Measurements from ENCODE around the gene CUX1.

The CUX1 gene

DNA sequence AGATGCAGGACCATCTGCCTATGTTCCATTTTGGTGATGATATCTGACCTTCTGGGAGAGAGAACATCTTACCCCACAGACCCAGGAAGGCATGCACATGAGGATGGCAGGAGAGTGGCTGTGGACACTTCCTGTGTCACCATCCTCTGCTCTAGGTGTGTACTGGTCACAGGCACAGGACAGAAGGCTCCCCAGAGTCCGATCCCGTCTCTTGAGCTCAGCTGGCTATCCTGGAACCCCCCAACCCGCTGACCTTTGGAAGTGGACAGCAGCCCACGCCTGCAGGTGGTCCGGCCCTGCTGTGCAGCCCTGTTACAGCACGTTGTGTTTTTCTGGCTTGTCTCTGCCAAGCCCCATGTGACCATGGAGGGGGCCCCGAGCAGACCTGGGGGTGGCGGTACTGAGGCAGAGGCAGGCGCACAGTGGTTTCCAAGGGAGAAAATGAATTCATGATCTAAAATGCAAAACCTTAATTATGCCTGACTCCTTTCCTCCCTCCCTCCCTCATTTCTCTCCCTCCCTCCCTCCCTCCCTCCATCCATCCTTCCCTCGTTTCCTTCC is 178.8 kb downstream of the CUX1 start:
- H3K4me3 ChIP-seq (ENCODE audit: control insufficient read depth, low read depth, low read length), result no peak overlapping the region
- no peak for DNase-seq (ENCODE audit: low read depth)
- TF ChIP-seq, protein P1, sequence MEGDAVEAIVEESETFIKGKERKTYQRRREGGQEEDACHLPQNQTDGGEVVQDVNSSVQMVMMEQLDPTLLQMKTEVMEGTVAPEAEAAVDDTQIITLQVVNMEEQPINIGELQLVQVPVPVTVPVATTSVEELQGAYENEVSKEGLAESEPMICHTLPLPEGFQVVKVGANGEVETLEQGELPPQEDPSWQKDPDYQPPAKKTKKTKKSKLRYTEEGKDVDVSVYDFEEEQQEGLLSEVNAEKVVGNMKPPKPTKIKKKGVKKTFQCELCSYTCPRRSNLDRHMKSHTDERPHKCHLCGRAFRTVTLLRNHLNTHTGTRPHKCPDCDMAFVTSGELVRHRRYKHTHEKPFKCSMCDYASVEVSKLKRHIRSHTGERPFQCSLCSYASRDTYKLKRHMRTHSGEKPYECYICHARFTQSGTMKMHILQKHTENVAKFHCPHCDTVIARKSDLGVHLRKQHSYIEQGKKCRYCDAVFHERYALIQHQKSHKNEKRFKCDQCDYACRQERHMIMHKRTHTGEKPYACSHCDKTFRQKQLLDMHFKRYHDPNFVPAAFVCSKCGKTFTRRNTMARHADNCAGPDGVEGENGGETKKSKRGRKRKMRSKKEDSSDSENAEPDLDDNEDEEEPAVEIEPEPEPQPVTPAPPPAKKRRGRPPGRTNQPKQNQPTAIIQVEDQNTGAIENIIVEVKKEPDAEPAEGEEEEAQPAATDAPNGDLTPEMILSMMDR (conservative IDR thresholded peaks at IDR 0.05; ENCODE audit: control insufficient read depth, insufficient read depth, low read depth, low read length), result no peak

DNA sequence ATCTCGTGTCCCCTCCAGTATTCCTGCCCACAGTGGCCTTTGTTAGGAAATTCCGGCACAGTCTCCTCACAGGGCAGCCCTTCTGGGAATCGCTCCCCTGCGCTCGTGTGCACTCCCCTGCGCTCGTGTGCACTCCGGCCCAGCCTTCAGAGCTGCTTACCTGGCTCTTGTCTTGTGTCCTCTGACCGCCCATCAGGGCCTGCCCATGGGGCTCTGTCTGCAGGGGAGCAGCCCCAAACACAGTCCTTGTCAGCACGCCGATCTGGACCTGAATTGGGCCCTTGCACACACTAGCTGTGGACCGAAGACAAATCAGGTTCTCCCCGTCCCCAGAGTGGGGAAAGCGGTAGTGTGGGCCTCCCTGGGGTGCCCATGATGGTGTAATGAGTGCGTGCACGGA is 179.4 kb downstream of the CUX1 start:
- TF ChIP-seq, protein P1 (conservative IDR thresholded peaks at IDR 0.05; ENCODE audit: control insufficient read depth, insufficient read depth, low read depth, low read length), result no peak
- no peak for DNase-seq (ENCODE audit: low read depth)

DNA sequence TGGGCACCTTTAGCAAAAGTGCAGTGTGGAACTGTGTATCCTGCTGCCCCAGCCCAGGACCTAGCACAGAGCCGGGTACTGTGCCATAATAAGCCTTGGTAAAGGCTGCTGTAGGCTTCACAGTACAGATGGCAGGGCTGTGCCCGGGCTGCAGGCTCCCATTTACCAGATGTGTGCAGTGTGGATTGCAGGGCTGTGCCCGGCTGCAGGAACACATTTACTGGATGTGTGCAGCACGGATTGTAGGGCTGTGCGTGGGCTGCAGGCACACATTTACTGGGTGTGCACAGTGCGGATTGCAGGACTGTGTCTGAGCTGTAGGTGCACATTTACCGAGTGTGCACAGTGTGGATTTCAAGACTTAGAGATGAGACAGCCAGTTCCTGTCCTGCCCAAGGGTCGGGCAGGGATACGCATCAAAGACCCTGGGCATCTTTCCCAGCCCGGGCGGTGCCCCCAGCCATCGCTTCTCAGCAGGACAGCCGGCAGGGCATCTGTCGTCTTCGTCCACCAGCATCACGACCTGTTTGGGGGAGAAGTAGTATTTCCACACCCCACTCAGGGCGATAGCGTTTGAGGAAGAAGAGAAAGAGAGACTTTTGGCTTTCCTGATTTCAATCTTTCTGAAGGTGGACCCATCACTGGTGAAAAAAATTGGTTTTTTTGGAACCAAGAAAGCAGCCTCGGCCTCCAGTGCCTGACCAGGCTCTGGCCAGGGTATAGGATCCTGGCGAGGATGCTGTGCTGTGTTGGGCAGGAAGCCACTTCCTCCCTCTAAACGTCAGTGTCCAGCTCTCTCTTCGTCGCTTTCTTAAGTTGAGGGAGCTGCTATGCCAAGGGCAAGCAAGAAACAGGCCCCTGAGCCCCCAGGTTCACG is 180.8 kb downstream of the CUX1 start:
- TF ChIP-seq, protein P1 (conservative IDR thresholded peaks at IDR 0.05; ENCODE audit: control insufficient read depth, insufficient read depth, low read depth, low read length), result no peak
- no peak for DNase-seq (ENCODE audit: low read depth)
- H3K4me3 ChIP-seq (ENCODE audit: control insufficient read depth, low read depth, low read length), result no peak overlapping the region

More for the DNA sequence above, 179.4 kb downstream of the CUX1 start:
- H3K4me3 ChIP-seq (ENCODE audit: control insufficient read depth, low read depth, low read length), result no peak overlapping the region

DNA sequence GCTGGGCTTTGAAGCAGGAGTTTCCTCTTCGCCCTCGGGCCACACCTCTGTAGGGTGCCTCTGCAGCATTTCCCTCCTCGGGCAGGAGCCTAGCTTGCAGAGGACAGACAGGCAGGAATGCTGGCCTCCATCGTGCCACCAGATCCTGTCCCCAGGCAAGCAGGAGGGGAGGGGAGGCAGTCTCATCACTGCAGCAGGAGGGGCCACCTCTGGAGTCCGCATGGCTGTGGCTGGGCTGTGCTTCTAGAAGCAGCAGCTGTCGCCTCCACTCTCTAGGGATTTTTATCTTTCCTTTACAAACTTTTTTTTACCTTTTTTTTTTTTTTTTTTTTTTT is 181.4 kb downstream of the CUX1 start:
- TF ChIP-seq, protein P1 (conservative IDR thresholded peaks at IDR 0.05; ENCODE audit: control insufficient read depth, insufficient read depth, low read depth, low read length), result no peak
- H3K4me3 ChIP-seq (ENCODE audit: control insufficient read depth, low read depth, low read length), result no peak overlapping the region
- DNase-seq (ENCODE audit: low read depth), result no peak

DNA sequence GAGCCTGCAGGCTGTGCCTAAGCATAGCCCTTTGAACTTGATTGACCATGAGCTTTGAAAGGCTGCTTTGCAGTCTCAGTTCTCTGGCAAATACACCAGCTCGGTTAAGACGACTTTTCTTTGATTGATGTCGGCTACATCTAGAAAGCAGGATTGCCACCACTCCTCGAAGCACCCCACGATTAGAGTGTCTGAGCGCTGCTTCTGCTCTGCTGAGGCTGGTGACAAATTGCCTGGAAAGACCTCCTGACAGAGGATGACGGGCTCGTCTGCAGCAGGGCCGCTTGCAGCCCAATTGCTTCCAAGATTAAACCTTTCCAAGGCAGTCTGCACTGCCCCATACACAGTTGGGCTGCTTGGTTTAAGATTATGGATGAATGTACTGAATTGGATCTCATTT is 182.0 kb downstream of the CUX1 start:
- TF ChIP-seq, protein P1 (conservative IDR thresholded peaks at IDR 0.05; ENCODE audit: control insufficient read depth, insufficient read depth, low read depth, low read length), result no peak
- no peak overlapping the region for H3K4me3 ChIP-seq (ENCODE audit: control insufficient read depth, low read depth, low read length)
- DNase-seq (ENCODE audit: low read depth), result no peak

DNA sequence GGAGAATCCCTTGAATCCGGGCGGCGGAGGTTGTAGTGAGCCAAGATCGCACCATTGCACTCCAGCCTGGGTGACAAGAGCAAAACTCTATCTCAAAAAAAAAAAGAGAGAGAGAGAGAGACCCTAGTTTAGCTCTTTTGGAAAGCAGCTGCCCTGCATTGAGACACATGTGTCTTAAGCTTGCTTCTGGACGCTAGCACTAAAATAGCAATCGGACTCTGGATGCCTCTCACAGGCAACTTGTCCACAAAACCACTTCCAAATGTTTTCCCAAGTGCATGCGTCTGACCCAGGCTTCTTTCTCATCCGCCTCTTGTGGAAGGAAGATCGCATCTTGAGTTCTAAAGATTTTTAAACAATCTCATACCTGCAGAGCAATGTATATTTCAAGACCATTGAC is 182.7 kb downstream of the CUX1 start:
- TF ChIP-seq, protein P1 (conservative IDR thresholded peaks at IDR 0.05; ENCODE audit: control insufficient read depth, insufficient read depth, low read depth, low read length), result no peak
- no peak overlapping the region for H3K4me3 ChIP-seq (ENCODE audit: control insufficient read depth, low read depth, low read length)
- DNase-seq (ENCODE audit: low read depth), result no peak

All from fibroblast of mammary gland (primary cell).